ENCODE data around the gene MAGI2. TPM values are rescaled to one million over a fixed set of nuclear protein-coding genes. Genes with fewer than 3 reads are reported as not detected.

MAGI2 gene
- total and polyA plus RNA-seq, 2 donors (not counting 3 experiments of a cell fraction or from before 2014, with no cell fraction given) = 0.28 to 6.0 TPM

- intact Hi-C loops (cut with micrococcal nuclease) = no loop called here
- no peak overlapping the region for H3K4me2 ChIP-seq (ENCODE audit: insufficient read depth, low read length)
- POLR2A ChIA-PET = no interaction called here
- no peaks in the 10 kb centered on the region for H3K36me3 ChIP-seq (ENCODE audit: control insufficient read depth in 2 of 2, extremely low read depth in 1 of 2, insufficient read depth in 2 of 2, low read length in 2 of 2)
- no peak overlapping the region for H3K27ac ChIP-seq (ENCODE audit: insufficient read depth, low read depth, low read length)
- H3K27me3 ChIP-seq (ENCODE audit: control insufficient read depth in 2 of 2, insufficient read depth in 2 of 2, low read length in 2 of 2) = no peaks in the 10 kb centered on the region
- no peak overlapping the region for H3K9ac ChIP-seq (replicated peaks; ENCODE audit: extremely low read depth, insufficient read depth, low read length)
- H4K20me1 ChIP-seq (replicated peaks; ENCODE audit: control insufficient read depth, extremely low read depth, insufficient read depth, low read length) = no peaks in the 10 kb centered on the region
- BruUV-seq (replicated peaks) = no TSS peak
- no peaks in the 10 kb centered on the region for H3K9me1 ChIP-seq (replicated peaks; ENCODE audit: control insufficient read depth, extremely low read depth, insufficient read depth, low read length)
- H3K4me3 ChIP-seq (replicated peaks in 1 of 3; ENCODE audit: insufficient read depth in 1 of 3, low read depth in 1 of 3, low read length in 3 of 3) = no peak overlapping the region
- TF ChIP-seq GATA2 (IDR thresholded peaks at IDR 0.05; ENCODE audit: insufficient read depth, insufficient read length, low read depth, low read length) (no peak), MAX (IDR thresholded peaks at IDR 0.05; ENCODE audit: insufficient read depth, insufficient read length) (no peak), CTCF (IDR thresholded peaks at IDR 0.05; ENCODE audit: extremely low read depth in 1 of 2, insufficient read depth in 1 of 2, low read depth in 1 of 2, low read length in 2 of 2) (no peak), MYC (IDR thresholded peaks at IDR 0.05; ENCODE audit: low read depth, low read length) (no peak), FOS (IDR thresholded peaks at IDR 0.05; ENCODE audit: borderline replicate concordance, insufficient read depth, low read length) (no peak), EZH2 (IDR thresholded peaks at IDR 0.05; ENCODE audit: borderline replicate concordance, low read depth, low read length, severe bottlenecking) (no peak), POLR2A (IDR thresholded peaks at IDR 0.05; ENCODE audit: low read depth, low read length) (no peak), POLR2AphosphoS5 (IDR thresholded peaks at IDR 0.05; ENCODE audit: insufficient read depth, low read depth, low read length) (no peak), JUN (IDR thresholded peaks at IDR 0.05; ENCODE audit: borderline replicate concordance, insufficient read depth, insufficient read length, low read depth) (no peak)
- no peak overlapping the region for H2AFZ ChIP-seq (ENCODE audit: low read depth, low read length)
- H3K4me1 ChIP-seq (ENCODE audit: control insufficient read depth, extremely low read depth, insufficient read depth, low read length) = no peaks in the 10 kb centered on the region
- dilution Hi-C loops (cut with MboI; ENCODE audit: extremely low pct_ligation_motif_present, low sequenced_read_pairs) = no loop called here
- H3K79me2 ChIP-seq (ENCODE audit: control insufficient read depth, insufficient read depth, low read length) = no peaks in the 10 kb centered on the region
- FAIRE-seq (no peak), DNase-seq (ENCODE audit: low read depth, low spot score) (no peak)
- no peaks in the 10 kb centered on the region for H3K9me3 ChIP-seq (replicated peaks; ENCODE audit: control insufficient read depth, insufficient read depth, low read length)
- CTCF ChIA-PET = interaction anchor here (1.3 kb wide), 1 partner anchor 8 kb away, joined by 3 read pairs; no protein-coding TSS in a partner anchor
Measured at GRCh38 chr7:79159040-79159664, 294.3 kb downstream of the MAGI2 start.
